ENCODE results near the gene CAMK1D.

DNA sequence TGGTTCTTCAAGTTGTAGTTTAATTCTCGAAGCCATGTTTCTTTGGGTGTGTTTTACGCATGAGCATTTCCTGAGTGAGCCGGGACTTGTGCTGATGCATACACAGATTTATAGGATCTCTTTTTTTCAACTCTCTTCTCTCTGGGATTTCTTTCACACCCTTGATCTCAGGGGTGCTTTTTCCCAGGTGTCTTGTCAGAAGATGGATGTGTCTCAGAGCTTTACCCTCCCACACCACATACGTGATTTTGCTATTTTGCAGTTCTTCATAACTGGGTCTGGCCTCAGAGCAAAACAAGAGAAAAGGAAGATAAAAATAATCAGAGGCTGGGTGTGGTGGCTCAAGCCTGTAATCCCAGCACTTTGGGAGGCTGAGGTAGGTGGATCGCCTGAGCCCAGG lies 177.0 kb downstream of the CAMK1D start:
- TF ChIP-seq GATA2 (IDR thresholded peaks at IDR 0.05; ENCODE audit: low read depth, low read length) (no peak), GATA3 (IDR thresholded peaks at IDR 0.05; ENCODE audit: low read depth, low read length) (no peak)
